ENCODE measurements around the gene TRIM37.

Gene TRIM37

DNA sequence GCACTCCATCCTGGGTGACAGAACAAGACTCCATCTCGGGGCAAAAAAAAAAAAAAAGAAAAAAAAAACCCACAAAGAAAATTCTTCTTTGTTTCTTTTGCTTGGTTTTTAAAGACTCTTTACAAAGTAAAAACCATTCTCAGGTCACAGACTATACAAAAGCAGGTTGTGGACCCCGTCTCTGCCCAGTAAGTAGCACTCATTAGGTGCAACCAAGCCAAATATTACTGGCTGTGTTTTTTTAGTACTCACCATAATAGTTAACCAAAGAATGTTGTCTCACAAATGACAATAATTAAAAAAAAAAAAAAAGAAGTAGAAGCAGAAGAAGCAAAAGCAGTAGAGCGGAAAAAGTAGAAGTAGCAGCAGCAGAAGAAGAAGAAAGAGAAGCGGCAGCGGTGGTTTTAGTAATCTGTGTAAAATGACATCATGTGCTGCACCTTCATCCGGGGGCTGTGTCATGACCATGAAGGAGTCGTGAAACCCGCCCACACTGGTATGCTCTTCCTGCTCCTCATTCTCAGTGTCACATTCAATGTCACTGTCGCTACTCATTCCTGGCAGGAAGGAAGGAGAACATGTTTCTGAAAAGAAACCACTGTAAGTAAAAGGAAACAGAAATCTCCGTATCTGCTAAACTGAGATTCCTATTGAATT lies 105.4 kb downstream of the TRIM37 start:
- no peak overlapping the region for H3K4me3 ChIP-seq (ENCODE audit: low read length)

GRCh38 chr17:59000022-59000421 lies 106.7 kb downstream of the TRIM37 start:
- no peak overlapping the region for H3K4me3 ChIP-seq (ENCODE audit: low read length)
- no peak for DNase-seq (ENCODE audit: low read depth, low spot score)

More for the DNA sequence above, 105.4 kb downstream of the TRIM37 start:
- no peak for DNase-seq (ENCODE audit: low read depth, low spot score)

- DNase-seq (ENCODE audit: low read depth, low spot score) = no peak
- no peak overlapping the region for H3K4me3 ChIP-seq (ENCODE audit: low read length)
Observed at GRCh38 chr17:58999500-58999899, 107.2 kb downstream of the TRIM37 start.

GRCh38 chr17:58998871-58999270 lies 107.8 kb downstream of the TRIM37 start:
- H3K4me3 ChIP-seq (ENCODE audit: low read length) = no peak overlapping the region
- no peak for DNase-seq (ENCODE audit: low read depth, low spot score)

DNA sequence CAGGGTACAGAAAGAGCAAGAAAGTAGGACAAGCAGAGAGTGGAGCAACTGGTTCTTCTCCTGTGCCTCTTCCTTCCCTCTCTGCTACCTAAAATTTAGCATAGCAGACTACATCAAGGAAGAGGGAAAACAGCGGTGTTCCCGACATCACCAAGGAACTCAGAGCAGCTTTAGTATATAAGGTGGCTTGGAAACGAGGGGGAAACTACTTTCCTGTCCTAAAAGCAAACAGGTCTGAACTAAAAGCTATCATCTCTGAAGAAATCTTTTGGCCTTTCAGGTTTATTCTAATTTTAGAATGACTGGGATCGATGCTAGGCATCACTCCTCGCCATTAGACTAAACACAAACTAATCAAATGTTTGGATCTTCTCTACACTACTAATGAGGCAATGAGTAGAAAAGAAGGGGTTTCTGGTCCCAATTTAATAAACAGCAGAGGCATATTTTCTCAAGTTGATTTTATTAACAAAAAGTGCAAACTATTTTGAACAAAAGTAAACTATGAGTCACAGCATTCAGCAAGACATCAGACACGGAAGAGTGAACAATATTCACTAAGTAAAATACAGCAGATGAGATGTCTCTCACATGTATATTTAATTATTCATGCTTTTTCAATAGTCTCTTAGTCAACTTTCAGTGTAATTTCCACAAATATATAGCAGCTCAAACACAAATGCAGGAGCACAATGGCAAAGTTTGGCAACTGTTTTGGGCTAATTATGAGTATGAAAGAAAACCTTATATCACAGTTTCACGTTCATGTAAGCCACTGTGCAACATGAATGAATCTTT lies 108.7 kb downstream of the TRIM37 start:
- no peak for DNase-seq (ENCODE audit: low read depth, low spot score)
- no peak overlapping the region for H3K4me3 ChIP-seq (ENCODE audit: low read length)

DNA sequence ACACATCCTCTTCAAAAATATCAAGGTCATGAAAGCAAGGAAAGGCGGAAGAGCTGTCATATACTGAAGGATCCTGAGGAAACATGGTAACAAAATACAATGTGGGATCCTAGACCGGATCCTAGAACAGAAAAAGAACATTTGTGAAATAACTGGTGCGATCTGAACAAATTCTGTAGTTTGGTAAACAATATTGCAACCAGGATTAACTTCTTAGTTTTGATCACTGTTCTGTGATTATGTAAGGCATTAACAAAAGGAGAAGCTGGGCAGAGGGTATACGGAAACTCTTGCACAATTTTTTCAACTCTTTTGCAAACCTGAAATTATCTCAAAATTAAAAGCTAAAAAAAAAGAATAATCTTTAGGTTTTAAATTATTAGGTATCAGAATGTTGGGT lies 109.7 kb downstream of the TRIM37 start:
- DNase-seq (ENCODE audit: low read depth, low spot score) = no peak
- no peak overlapping the region for H3K4me3 ChIP-seq (ENCODE audit: low read length)

GRCh38 chr17:58995247-58995940 lies 111.3 kb downstream of the TRIM37 start:
- DNase-seq (ENCODE audit: low read depth, low spot score) = no peak
- H3K4me3 ChIP-seq (ENCODE audit: low read length) = no peak overlapping the region

GRCh38 chr17:58993311-58993710 lies 113.4 kb downstream of the TRIM37 start:
- DNase-seq (ENCODE audit: low read depth, low spot score) = no peak
- H3K4me3 ChIP-seq (ENCODE audit: low read length) = no peak overlapping the region

- DNase-seq (ENCODE audit: low read depth, low spot score) = no peak
- no peak overlapping the region for H3K4me3 ChIP-seq (ENCODE audit: low read length)
Observed at GRCh38 chr17:58991718-58992331, 114.9 kb downstream of the TRIM37 start.

GRCh38 chr17:58989629-58990028 lies 117.1 kb downstream of the TRIM37 start:
- H3K4me3 ChIP-seq (ENCODE audit: low read length) = no peak overlapping the region

DNA sequence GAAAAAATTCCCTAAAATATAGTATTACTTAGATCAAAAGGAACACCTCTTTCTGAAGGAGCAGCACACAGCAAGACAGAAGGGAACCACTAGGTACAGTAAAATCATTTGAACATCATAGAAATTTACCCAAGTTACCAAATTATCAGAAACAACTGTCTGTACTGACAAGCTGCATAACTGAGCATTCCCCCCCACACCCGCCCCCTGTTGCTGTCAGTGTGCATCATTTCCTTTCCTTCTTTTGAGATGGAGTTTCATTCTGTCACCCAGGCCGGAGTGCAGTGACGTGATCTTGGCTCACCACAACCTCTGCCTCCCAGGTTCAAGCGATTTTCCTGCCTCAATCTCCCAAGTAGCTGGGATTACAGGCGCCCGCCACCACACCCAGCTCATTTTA lies 120.7 kb downstream of the TRIM37 start:
- no peak for DNase-seq (ENCODE audit: low read depth, low spot score)
- H3K4me3 ChIP-seq (ENCODE audit: low read length) = no peak overlapping the region

More at GRCh38 chr17:58989629-58990028, 117.1 kb downstream of the TRIM37 start:
- DNase-seq (ENCODE audit: low read depth, low spot score) = no peak

DNA sequence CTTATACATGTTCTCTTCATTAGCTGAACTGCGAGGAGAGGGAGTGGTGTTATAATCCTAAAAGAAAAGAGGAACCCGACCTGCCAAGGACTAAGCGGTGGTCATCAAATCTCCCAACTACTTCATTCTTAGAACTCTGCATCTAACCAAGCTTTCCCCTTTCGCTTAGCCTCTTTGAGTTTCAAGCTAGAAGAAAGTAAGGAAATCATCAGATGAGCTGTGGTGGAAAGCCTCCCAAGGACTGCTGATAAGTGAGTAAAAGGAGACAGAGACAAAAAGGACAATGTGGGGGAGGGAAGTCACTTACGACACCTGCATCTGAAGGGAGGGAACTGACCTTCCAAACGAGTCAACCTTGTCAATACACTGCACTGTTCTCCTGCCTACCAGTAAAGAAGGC lies 121.3 kb downstream of the TRIM37 start:
- no peak overlapping the region for H3K4me3 ChIP-seq (ENCODE audit: low read length)
- no peak for DNase-seq (ENCODE audit: low read depth, low spot score)

DNA sequence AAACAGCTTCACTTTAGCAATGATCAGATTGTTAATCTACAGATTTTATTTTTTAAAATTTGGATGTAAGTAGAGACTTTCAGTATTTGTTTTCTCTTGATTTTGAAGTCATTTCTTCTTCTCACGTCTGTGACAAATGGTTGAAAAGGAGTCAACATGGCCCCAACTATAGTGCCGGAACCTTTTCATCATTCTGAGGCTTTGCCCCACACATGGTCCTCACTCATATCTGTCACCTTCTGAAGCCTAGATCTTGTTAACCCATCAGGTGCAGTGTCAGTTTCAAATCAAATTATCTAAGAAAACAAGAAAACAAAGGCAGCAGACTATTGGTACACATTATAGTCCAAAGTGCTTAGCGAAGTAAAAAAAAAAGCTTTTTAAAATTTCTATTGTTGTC lies 124.1 kb downstream of the TRIM37 start:
- no peak for DNase-seq (ENCODE audit: low read depth, low spot score)
- no peak overlapping the region for H3K4me3 ChIP-seq (ENCODE audit: low read length)

DNA sequence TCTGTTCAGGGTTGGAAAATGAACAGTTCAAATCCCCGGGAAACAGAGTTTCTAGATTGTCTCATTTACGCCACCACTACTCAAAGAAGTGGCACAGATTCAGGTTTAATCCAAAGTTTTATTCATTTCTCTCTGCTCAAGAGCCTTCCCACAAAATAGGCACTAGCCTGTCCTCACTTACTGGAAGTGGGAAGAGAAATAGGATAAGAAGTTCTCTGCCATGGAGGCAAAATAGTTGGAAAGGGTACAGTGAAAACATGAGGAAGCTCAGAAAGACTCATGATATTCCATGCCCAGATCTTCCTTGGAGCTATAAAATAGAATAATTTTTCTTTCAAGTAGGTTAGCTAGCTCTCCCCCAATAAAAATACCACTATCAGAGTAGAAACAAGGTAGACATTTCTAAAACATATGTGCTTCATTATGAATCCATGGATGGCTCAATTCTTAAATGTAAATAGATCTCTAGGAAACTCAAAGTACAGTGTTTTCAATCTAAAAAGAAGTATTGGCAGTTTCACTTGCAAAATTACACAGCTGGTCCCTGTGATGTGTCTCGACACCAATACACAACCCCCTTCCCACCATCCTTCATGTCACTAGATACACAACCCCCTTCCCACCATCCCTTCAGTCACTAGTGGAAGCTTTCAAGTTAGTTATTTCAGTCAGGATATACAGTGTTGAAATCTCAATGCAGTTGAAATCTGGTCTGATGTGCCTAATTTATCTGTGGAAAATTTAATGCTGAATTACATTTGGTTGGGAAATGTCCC lies 125.8 kb downstream of the TRIM37 start:
- DNase-seq (ENCODE audit: low read depth, low spot score) = no peak
- no peak overlapping the region for H3K4me3 ChIP-seq (ENCODE audit: low read length)

DNA sequence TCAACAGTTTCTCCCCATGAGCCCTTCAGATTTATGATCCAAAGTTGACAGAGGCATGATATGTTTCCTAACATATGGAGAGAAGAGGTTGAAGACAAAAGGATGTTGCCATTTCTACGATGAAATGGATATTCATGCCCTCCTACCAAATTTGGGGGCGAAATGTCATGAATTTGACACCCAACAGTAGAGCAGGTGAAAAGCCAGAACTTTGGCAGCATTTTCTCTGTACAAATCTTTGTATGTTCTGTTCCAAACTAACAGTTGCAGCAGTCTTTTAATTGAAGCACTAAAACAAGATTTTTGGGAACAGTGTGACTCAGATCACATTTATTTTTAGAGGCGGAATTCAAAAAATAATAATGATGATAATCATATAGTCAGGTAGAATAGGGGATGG lies 130.1 kb downstream of the TRIM37 start:
- no peak overlapping the region for H3K4me3 ChIP-seq (ENCODE audit: low read length)
- no peak for DNase-seq (ENCODE audit: low read depth, low spot score)

DNA sequence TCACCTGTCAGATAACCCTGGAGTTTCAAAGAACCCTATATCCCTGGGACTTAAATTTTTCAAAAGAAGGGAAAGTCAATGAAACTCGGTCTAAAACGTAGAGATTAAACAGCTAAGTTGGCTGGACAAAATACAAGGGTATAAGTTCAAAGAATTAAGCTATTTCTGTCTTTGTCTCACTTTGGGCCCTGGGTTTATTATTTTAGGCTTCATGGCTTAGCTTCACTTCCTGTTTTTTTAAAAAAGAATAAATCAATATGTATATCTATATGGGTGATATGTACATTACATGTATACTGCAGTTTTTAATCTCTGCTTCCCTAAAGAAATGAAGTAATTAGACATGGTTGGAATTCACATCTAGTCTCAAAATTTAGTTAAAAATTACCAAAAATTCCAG lies 132.3 kb downstream of the TRIM37 start:
- DNase-seq (ENCODE audit: low read depth, low spot score) = no peak

DNA sequence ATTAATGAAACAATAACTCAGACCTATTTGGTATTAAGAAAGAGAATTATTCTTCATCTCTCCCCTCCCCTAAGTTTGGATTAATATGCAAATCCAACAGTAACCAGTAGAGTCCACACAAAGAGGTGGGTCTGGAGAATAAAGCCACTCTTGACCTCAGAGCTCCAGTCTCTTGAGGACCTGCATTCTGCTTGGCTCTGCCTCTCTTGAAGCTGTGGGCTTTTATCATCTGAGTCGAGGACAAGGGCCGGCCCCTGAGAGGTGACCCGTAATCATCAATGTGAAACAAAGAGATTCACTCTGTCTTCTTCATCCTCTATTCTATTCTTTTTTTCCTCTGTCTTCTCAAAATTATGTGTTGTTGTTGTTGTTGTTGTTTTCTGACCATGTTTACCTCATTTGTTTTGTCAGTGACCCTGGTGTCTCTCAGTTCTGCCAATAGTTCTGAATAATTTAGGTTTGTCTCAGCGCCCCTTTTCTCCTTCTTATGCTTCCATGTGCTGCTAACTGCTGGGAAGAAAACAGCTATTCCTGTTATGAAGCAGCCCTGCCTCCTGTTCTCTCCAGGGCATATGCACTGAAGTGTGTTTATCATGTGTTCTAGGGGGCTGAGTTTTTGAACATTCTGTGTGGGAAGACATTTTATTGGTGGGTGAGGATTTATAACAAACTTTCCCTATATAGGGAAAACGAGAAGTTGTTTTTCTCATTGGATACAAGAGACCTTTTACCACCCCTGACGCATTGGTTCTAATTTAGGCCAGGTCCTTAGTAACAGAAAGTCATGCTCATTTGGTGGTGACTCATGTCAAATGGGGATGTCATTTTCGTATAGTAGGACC lies 135.8 kb downstream of the TRIM37 start:
- DNase-seq (ENCODE audit: low read depth, low spot score) = no peak

More for the DNA sequence above, 132.3 kb downstream of the TRIM37 start:
- no peak overlapping the region for H3K4me3 ChIP-seq (ENCODE audit: low read length)

GRCh38 chr17:58969612-58970011 lies 137.1 kb downstream of the TRIM37 start:
- DNase-seq (ENCODE audit: low read depth, low spot score) = no peak
- no peak overlapping the region for H3K4me3 ChIP-seq (ENCODE audit: low read length)

More for the DNA sequence above, 135.8 kb downstream of the TRIM37 start:
- H3K4me3 ChIP-seq (ENCODE audit: low read length) = no peak overlapping the region

Data from Jurkat, Clone E6-1 (cell line).